Mucosa of stomach (tissue), 1 donor: Measurements from ENCODE around the gene SELL.
"Not testable (repeated sequence)": the region's sequence is repeated elsewhere in the genome, so short reads cannot be mapped to it uniquely, and the experiment has no call there.

Experiments
- H3K27me3 ChIP-seq: one replicate; pipeline ENCODE4 v1.7.0; 2013; ENCODE audit warnings: mild to moderate bottlenecking, low read length; ENCODE audit not compliant: control insufficient read depth, insufficient read depth
- H3K36me3 ChIP-seq: one replicate; pipeline ENCODE4 v1.7.0; 2013; ENCODE audit warnings: low read length; ENCODE audit not compliant: control insufficient read depth, insufficient read depth
- H3K4me1 ChIP-seq: one replicate; pipeline ENCODE4 v1.7.0; 2013; ENCODE audit warnings: mild to moderate bottlenecking, low read length; ENCODE audit not compliant: control insufficient read depth, insufficient read depth
- H3K4me3 ChIP-seq: one replicate; pipeline ENCODE4 v1.7.0; 2013; ENCODE audit warnings: low read length
- H3K9ac ChIP-seq: one replicate; pipeline ENCODE4 v1.7.0; 2013; ENCODE audit warnings: mild to moderate bottlenecking, low read length, moderate library complexity
- H3K9me3 ChIP-seq: one replicate; pipeline ENCODE4 v1.7.0; 2013; ENCODE audit warnings: mild to moderate bottlenecking, low read length, moderate library complexity; ENCODE audit not compliant: control insufficient read depth
- donor health status: Pancreatic carcinoma.

SELL gene

GRCh38 chr1:169698976-169699375 lies 12.4 kb downstream of the SELL start:
- Histone ChIP-seq H3K27me3 (no peaks in the 10 kb centered on the region), H3K4me3 (no peak overlapping the region), H3K9me3 (no peaks in the 10 kb centered on the region), H3K9ac (no peak overlapping the region), H3K4me1 (no peaks in the 10 kb centered on the region), H3K36me3 (no peaks in the 10 kb centered on the region)

- Histone ChIP-seq H3K9ac (no peak overlapping the region), H3K36me3 (no peaks in the 10 kb centered on the region), H3K9me3 (no peaks in the 10 kb centered on the region), H3K4me3 (no peak overlapping the region), H3K27me3 (no peaks in the 10 kb centered on the region), H3K4me1 (no peaks in the 10 kb centered on the region)
These were observed 13.7 kb downstream of the SELL start for GRCh38 chr1:169697755-169698154.

GRCh38 chr1:169696273-169697100 lies 14.9 kb downstream of the SELL start:
- Histone ChIP-seq H3K4me1 (no peaks in the 10 kb centered on the region), H3K27me3 (no peaks in the 10 kb centered on the region), H3K9ac (no peak overlapping the region), H3K4me3 (no peak overlapping the region), H3K9me3 (no peaks in the 10 kb centered on the region), H3K36me3 (no peaks in the 10 kb centered on the region)

- Histone ChIP-seq H3K9me3 (no peaks in the 10 kb centered on the region), H3K4me1 (no peaks in the 10 kb centered on the region), H3K36me3 (no peaks in the 10 kb centered on the region), H3K4me3 (no peak overlapping the region), H3K9ac (no peak overlapping the region), H3K27me3 (no peaks in the 10 kb centered on the region)
These were observed 16.9 kb downstream of the SELL start for GRCh38 chr1:169694304-169695075.

- Histone ChIP-seq H3K9ac (no peak overlapping the region), H3K4me3 (no peak overlapping the region), H3K27me3 (no peaks in the 10 kb centered on the region), H3K9me3 (no peaks in the 10 kb centered on the region), H3K36me3 (no peaks in the 10 kb centered on the region), H3K4me1 (no peaks in the 10 kb centered on the region)
These were observed 18.5 kb downstream of the SELL start for GRCh38 chr1:169692756-169693460.

- Histone ChIP-seq H3K9me3 (no peaks in the 10 kb centered on the region), H3K9ac (no peak overlapping the region), H3K4me3 (no peak overlapping the region), H3K36me3 (no peaks in the 10 kb centered on the region), H3K4me1 (no peaks in the 10 kb centered on the region), H3K27me3 (no peaks in the 10 kb centered on the region)
These were observed 20.9 kb downstream of the SELL start for GRCh38 chr1:169690489-169690888.

- H3K9ac ChIP-seq: no peak overlapping the region
- no peaks in the 10 kb centered on the region for H3K9me3 ChIP-seq
- H3K4me1 ChIP-seq: no peaks in the 10 kb centered on the region
- no peak overlapping the region for H3K4me3 ChIP-seq
- H3K36me3 ChIP-seq: no peaks in the 10 kb centered on the region
- no peaks in the 10 kb centered on the region for H3K27me3 ChIP-seq
These were observed 22.0 kb downstream of the SELL start for GRCh38 chr1:169689395-169689794.

GRCh38 chr1:169688377-169688776 lies 23.0 kb downstream of the SELL start:
- H3K4me1 ChIP-seq, H3K36me3 ChIP-seq, H3K9me3 ChIP-seq, H3K4me3 ChIP-seq, H3K27me3 ChIP-seq, H3K9ac ChIP-seq: not testable (repeated sequence)

GRCh38 chr1:169683661-169684060 lies 27.8 kb downstream of the SELL start:
- H3K27me3 ChIP-seq: peaks cover 3% of the 10 kb centered on the region
- H3K4me3 ChIP-seq: no peak overlapping the region
- no peaks in the 10 kb centered on the region for H3K9me3 ChIP-seq

GRCh38 chr1:169683168-169683567 lies 28.3 kb downstream of the SELL start:
- H3K27me3 ChIP-seq, H3K4me3 ChIP-seq, H3K9me3 ChIP-seq, H3K36me3 ChIP-seq, H3K4me1 ChIP-seq, H3K9ac ChIP-seq: not testable (repeated sequence)

More at GRCh38 chr1:169683661-169684060, 27.8 kb downstream of the SELL start:
- Histone ChIP-seq H3K9ac (no peak overlapping the region), H3K4me1 (no peaks in the 10 kb centered on the region), H3K36me3 (no peaks in the 10 kb centered on the region)

- no peaks in the 10 kb centered on the region for H3K4me1 ChIP-seq
- H3K9ac ChIP-seq: no peak overlapping the region
- no peaks in the 10 kb centered on the region for H3K36me3 ChIP-seq
- no peak overlapping the region for H3K4me3 ChIP-seq
- H3K27me3 ChIP-seq: peaks cover 3% of the 10 kb centered on the region
- H3K9me3 ChIP-seq: no peaks in the 10 kb centered on the region
These were observed 29.3 kb downstream of the SELL start for GRCh38 chr1:169682071-169682470.

- H3K9me3 ChIP-seq: no peaks in the 10 kb centered on the region
- H3K4me3 ChIP-seq: no peak overlapping the region
- H3K36me3 ChIP-seq: no peaks in the 10 kb centered on the region
- peaks cover 3% of the 10 kb centered on the region for H3K27me3 ChIP-seq
- no peaks in the 10 kb centered on the region for H3K4me1 ChIP-seq
- H3K9ac ChIP-seq: no peak overlapping the region
These were observed 30.3 kb downstream of the SELL start for GRCh38 chr1:169681140-169681539.
